ENCODE data around the gene SNCG.

DNA sequence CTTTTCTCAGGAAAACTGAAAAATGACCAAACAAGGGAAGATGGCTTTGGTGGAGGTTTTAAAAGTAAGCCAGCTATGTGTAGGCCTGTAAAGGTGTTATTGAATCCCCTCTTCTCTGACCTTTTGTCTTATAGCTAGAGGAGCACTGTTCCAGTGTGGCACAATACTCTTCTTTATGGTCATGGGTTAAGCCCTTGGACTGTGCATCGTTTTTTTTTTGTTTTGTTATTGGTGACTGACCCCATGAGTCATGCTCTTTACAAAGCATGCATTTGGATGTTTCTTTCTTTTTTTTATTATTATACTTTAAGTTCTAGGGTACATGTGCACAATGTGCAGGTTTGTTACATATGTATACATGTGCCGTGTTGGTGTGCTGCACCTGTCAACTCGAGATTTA, 42.1 kb downstream of the SNCG start:
- TF ChIP-seq, protein P1, sequence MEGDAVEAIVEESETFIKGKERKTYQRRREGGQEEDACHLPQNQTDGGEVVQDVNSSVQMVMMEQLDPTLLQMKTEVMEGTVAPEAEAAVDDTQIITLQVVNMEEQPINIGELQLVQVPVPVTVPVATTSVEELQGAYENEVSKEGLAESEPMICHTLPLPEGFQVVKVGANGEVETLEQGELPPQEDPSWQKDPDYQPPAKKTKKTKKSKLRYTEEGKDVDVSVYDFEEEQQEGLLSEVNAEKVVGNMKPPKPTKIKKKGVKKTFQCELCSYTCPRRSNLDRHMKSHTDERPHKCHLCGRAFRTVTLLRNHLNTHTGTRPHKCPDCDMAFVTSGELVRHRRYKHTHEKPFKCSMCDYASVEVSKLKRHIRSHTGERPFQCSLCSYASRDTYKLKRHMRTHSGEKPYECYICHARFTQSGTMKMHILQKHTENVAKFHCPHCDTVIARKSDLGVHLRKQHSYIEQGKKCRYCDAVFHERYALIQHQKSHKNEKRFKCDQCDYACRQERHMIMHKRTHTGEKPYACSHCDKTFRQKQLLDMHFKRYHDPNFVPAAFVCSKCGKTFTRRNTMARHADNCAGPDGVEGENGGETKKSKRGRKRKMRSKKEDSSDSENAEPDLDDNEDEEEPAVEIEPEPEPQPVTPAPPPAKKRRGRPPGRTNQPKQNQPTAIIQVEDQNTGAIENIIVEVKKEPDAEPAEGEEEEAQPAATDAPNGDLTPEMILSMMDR (conservative IDR thresholded peaks at IDR 0.05) = no peak
- no peak for TF ChIP-seq EZH2 (IDR thresholded peaks at IDR 0.05; ENCODE audit: low read depth)

Data from PC-9 (cell line).